Stimulated activated naive CD8-positive, alpha-beta T cell treated with anti-CD3 and anti-CD28 coated beads, Interleukin-15, Interleukin-2, amounts not matched to agents 100 ng/mL and 50 ng/mL, for 24 hours (primary cell): ENCODE results near the gene MLN.

ENCODE experiments used
- H3K27ac Mint-ChIP-seq: one replicate; pipeline ENCODE4 v1.8.0; 2021; ENCODE audit warnings: mild to moderate bottlenecking, mixed read lengths
- H3K27me3 Mint-ChIP-seq: one replicate; pipeline ENCODE4 v1.8.0; 2021; ENCODE audit warnings: mixed read lengths
- H3K36me3 Mint-ChIP-seq: one replicate; pipeline ENCODE4 v1.8.0; 2021; ENCODE audit warnings: low read depth, mixed read lengths
- H3K4me1 Mint-ChIP-seq: one replicate; pipeline ENCODE4 v1.8.0; 2021; ENCODE audit warnings: low read depth, mixed read lengths
- H3K4me3 Mint-ChIP-seq: one replicate; pipeline ENCODE4 v1.8.0; 2021; ENCODE audit warnings: mild to moderate bottlenecking, mixed read lengths
- H3K9me3 Mint-ChIP-seq: one replicate; pipeline ENCODE4 v1.8.0; 2021; ENCODE audit warnings: mixed read lengths

The MLN gene

DNA sequence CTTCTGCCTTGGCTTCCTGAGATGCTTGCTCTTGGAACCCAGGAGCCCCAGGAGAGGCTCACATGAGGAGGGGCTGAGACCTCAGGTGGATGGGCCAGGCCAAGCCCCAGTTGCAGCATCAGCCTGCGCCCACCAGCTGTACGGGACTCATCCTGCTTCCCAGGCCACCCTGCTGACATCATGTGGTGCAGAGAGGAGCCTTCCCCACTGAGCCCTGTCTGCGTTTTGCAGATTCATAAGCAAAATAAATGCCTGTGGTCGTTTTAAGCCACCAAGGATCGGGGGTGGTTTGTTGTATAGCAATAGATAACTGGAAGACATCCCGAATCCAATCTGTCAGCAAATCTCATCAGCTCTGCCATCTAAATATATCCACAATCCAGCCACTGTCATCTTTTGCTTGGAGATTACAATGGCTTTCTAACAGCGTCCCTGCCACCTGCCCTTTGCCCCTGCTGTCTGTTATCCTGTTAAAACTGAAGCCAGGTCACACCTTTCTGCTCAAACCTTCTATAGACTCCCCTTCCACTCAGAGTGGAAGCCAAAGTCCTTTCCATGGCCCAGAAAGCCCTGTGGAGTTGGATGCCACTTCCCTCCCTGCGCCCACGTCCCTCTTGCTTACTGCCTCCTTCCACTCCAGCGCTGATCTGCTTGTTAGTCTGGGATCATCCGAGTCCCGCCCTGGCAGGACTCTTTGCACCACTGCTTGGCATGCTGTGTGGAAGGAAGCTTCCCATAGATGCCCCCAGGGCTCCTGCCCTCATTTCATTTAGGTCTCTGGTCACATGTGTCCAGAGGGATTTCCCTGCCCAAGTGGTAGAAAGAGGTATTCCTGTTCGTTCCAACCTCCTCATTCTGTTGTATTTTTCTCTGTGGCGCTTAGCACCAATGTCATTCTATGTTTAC lies 24.0 kb upstream of the MLN start:
- Mint-ChIP-seq H3K4me3 (no peak overlapping the region), H3K27ac (no peak overlapping the region), H3K27me3 (peaks cover 8% of the 10 kb centered on the region), H3K4me1 (no peaks in the 10 kb centered on the region), H3K36me3 (no peaks in the 10 kb centered on the region), H3K9me3 (no peaks in the 10 kb centered on the region)

DNA sequence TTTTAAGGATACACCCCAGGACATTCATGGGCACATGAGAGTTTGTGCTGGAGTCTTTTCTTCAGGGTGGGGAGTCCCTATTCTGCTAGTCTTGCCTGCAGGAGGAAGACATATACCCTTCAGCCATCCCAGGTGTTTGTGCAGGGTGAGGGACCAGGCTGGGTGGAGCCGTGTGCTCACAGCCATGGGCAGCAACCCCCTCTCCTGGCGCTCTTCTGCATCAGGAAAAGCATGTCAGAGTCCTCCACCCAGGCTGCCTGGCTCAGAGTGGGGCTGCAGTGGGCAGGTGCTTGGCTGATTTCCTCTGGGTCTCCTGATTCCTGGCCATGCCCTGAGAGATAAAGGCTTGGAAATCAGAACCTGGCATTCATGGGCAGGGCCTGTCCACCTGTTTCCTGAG lies 22.7 kb upstream of the MLN start:
- Mint-ChIP-seq H3K27me3 (peaks cover 9% of the 10 kb centered on the region), H3K9me3 (no peaks in the 10 kb centered on the region), H3K27ac (no peak overlapping the region), H3K4me3 (no peak overlapping the region), H3K36me3 (no peaks in the 10 kb centered on the region), H3K4me1 (no peaks in the 10 kb centered on the region)

DNA sequence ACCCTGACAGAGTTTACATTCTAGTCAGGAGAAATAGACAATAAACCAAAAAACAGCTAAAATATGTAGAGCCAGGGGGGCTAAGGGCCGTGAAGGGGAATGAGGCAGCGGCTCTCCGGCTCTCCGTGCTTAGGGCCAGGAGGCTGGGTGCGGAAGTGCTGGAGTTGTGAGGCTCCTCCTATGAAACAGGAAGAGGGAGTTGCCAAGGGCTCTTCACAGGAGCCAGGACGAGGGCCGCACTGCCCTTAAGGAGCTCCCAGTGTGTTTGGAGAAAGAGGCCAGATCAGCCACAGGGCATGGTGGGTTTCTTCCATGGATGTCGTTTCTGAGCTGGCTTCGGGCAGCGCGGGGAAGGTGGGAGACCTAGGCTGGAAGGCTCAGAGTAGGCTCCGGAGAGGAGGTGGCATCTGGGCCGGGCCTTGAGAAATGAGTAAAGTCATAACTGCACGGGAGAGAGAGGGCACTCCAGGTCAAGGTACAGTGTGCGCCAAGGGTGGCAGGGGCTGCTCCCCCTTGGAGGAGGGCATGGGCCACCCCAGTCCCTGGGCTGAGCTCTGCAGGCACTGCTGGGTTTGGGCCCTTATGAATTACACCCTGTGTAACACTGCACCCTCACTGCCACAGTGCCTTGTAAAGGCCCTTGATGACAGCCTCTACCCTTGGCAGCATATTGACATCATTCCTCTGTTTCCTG lies 20.8 kb upstream of the MLN start:
- Mint-ChIP-seq H3K4me1 (no peaks in the 10 kb centered on the region), H3K27me3 (peaks cover 9% of the 10 kb centered on the region), H3K4me3 (no peak overlapping the region), H3K27ac (no peak overlapping the region), H3K36me3 (no peaks in the 10 kb centered on the region), H3K9me3 (no peaks in the 10 kb centered on the region)

DNA sequence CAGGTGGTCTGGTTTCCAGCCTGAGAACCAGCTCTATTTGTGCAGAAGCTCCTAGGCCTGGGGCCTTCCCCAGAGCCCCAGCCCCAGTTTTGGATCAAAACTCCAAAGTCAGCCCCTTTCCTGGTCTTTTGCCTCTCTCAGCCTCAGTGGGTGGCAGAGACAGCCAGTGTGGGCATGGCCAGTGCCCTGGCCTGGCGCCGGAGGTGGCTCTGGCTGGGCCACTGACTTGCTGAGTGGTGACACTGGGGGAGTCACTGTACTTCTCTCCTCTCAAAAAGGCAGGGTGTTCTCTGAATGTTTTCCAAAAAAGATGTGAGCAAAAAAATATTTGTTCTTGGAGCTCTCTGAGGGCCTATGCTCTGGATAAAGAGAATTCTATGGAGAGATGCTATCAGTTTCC lies 20.0 kb upstream of the MLN start:
- no peak overlapping the region for H3K4me3 Mint-ChIP-seq
- H3K9me3 Mint-ChIP-seq, result no peaks in the 10 kb centered on the region
- H3K36me3 Mint-ChIP-seq, result no peaks in the 10 kb centered on the region
- peaks cover 7% of the 10 kb centered on the region for H3K27me3 Mint-ChIP-seq
- H3K27ac Mint-ChIP-seq, result no peak overlapping the region
- no peaks in the 10 kb centered on the region for H3K4me1 Mint-ChIP-seq

DNA sequence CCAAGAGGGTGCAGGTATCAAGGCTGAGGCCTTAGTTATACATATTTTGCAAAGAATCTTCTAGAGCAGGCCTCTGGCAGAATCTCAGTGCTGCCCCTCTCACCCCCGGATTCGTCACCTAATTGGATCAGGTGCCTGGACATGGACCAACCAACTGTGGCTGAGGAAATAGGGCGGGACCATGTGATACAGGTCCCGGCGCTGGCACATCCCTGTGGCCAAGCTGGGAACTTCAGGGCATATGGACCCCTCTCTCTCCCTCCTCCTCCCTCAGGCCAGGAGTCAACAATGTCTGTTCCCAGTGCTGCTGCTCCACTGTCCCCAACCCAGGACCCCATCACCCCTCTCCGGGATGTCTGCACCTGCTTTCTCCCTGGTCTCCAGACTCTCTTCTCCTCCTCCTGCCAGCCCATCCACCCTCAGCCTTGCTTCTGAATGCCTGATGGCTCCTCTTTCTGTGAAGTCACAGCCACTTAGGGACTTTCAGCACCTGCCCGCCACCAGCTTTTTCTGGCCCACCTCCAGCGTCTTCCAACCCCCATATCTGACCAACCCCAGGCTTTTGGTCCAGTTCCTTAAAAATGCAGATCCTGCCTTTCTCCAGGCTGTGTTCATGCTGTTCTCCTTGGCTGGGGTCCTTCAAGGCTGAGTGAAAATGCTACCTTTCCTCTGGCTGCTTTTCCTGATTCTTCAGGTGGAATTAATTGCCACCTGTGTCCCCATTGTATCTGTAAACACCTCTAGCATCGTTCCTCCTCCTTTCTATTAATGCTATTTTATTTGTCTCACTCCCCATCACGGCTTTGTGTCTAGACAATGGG lies 19.0 kb upstream of the MLN start:
- Mint-ChIP-seq H3K4me1 (no peaks in the 10 kb centered on the region), H3K4me3 (no peak overlapping the region), H3K36me3 (no peaks in the 10 kb centered on the region), H3K27ac (no peak overlapping the region), H3K27me3 (peaks cover 5% of the 10 kb centered on the region), H3K9me3 (no peaks in the 10 kb centered on the region)

DNA sequence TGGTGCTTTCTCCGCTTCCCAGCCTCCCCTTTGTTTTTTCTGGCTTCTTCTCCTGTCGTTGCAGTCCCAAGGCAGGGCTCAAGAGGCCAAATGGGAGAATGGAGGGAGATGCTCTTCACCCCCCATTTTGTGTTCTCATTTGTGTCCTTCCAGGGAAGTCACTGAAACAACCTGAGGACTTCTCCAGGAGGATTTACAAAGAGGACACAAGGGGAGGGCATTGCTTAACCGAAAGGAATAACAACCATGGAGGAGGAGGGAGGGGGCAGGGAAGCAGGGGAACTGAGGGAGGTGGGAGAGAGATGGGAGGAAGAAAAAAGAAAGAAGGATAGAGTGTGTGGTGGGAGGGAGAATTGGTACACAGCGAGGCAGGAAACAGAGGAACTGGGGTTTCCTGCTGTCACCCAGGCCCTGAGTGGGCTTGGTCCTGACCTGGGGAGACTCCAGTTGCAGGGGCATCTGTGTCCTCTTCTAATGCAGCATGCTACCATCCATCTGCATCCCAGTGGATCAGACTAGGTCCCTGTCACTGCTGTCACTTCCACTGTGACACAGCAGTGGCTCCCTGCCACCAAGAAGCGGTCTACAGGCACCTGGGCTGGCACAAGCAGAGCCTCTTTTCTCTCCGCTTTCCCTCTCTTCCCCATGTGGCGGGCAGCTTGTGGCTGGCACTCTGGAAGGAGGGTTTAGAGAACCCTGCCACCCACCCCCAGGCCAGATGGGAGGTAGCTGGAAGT lies 17.1 kb upstream of the MLN start:
- H3K36me3 Mint-ChIP-seq, result no peaks in the 10 kb centered on the region
- no peak overlapping the region for H3K4me3 Mint-ChIP-seq
- H3K27me3 Mint-ChIP-seq, result peaks cover 8% of the 10 kb centered on the region
- no peaks in the 10 kb centered on the region for H3K9me3 Mint-ChIP-seq
- no peak overlapping the region for H3K27ac Mint-ChIP-seq
- no peaks in the 10 kb centered on the region for H3K4me1 Mint-ChIP-seq

DNA sequence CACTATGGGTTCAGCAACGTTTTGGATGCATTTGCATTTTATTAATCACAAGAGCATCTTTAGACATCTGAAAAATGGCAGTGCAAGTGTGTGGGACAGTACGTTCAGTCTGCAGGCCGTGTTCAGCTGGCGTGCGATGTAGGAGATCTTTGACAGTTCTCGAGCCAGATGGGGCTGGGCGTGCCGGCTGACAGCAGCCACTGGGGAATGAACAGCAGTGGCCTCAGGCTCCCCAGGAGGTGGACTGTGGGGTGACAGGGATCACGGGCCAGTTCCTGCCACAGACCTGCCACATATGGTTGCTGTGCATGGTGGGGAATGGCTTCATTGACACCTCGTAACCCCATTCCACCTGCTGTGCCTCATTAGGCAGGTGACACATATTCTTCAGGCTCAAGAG lies 16.4 kb upstream of the MLN start:
- H3K4me1 Mint-ChIP-seq, result no peaks in the 10 kb centered on the region
- H3K9me3 Mint-ChIP-seq, result no peaks in the 10 kb centered on the region
- no peaks in the 10 kb centered on the region for H3K36me3 Mint-ChIP-seq
- no peak overlapping the region for H3K27ac Mint-ChIP-seq
- H3K27me3 Mint-ChIP-seq, result peaks cover 15% of the 10 kb centered on the region
- H3K4me3 Mint-ChIP-seq, result no peak overlapping the region

DNA sequence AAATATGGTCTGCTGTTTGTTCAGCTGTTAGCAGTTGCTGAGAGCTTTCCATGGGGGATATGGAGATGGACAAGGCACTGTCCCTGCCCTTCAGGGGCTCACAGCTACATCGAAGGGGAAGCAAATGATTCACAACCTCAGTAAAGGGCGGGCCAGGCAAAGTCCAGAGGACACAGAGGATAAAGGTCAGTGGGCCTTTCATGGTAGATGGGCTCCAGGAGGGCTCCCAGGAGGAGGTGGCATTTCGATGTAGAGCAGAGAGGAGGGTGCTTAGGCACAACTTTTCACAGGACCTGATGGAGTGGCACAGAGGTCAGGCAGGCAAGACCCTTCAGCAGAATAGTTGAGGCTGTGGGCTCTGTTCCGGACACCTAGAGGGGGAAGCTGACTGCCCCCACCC lies 15.2 kb upstream of the MLN start:
- Mint-ChIP-seq H3K4me1 (no peaks in the 10 kb centered on the region), H3K36me3 (no peaks in the 10 kb centered on the region), H3K9me3 (no peaks in the 10 kb centered on the region), H3K27me3 (peaks cover 17% of the 10 kb centered on the region), H3K4me3 (no peak overlapping the region), H3K27ac (no peak overlapping the region)

DNA sequence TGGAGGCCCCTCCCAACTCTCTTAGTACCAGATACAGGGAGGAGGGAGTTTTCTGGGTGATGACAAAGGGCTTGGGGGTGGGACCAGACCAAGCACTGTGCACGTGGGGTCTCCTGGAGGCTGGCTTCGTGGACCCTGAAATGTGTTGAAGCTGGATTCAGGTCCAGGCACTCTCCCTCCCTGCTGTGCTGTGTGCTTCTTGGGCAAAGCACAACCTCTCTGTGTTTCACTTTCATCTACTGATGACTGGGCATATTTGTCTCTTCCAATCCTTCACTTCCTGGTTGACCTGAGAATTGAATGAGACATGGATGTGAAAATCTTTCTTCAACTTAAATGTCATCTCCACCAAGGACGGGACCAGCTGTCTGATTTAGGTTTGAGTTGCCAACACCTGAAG lies 14.5 kb upstream of the MLN start:
- no peaks in the 10 kb centered on the region for H3K4me1 Mint-ChIP-seq
- H3K9me3 Mint-ChIP-seq, result no peaks in the 10 kb centered on the region
- no peaks in the 10 kb centered on the region for H3K36me3 Mint-ChIP-seq
- H3K27ac Mint-ChIP-seq, result no peak overlapping the region
- H3K4me3 Mint-ChIP-seq, result no peak overlapping the region
- peaks cover 20% of the 10 kb centered on the region for H3K27me3 Mint-ChIP-seq

DNA sequence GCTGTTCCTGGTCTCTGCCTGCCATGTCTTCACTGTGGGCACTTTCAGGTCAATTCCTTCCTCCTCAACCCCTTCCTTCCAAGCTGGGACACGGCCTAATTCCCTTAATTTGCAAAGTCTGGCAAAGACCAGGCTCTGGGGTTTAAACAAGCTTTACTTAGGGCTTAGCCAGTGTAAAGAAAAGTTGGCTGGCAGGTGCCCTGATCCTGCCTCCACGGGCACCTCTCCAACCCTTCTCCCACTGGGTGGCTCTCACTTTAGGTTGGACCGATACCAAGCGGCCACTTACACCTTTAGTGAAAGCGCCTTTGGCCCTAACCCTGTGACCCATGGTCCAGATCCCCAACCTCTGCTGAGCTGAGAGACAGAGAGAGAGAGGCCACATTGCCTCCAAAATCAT lies 13.7 kb upstream of the MLN start:
- Mint-ChIP-seq H3K9me3 (no peaks in the 10 kb centered on the region), H3K27me3 (peaks cover 18% of the 10 kb centered on the region), H3K4me3 (no peak overlapping the region), H3K27ac (no peak overlapping the region), H3K4me1 (no peaks in the 10 kb centered on the region), H3K36me3 (no peaks in the 10 kb centered on the region)

DNA sequence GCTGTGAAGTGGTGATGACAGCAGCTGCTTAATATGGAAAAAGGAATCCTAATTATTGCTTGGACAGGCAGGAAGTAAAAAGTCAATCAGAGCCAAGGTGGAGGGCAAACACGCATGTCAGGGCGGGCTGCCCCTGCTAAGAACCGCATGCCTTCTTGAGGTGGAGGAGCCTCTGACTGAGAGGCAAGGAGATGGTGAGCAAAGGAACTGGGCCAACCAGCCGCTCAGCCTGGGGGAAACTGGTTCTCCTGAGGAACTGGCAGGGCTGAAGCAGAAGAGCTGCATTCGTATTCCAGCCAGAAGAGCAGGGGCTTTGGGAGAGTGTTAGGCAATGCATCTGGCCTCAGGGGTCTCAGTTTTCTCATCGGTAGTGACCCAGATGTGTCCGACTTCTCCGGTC lies 13.1 kb upstream of the MLN start:
- H3K4me3 Mint-ChIP-seq, result no peak overlapping the region
- peaks cover 21% of the 10 kb centered on the region for H3K27me3 Mint-ChIP-seq
- no peak overlapping the region for H3K27ac Mint-ChIP-seq
- H3K9me3 Mint-ChIP-seq, result no peaks in the 10 kb centered on the region
- no peaks in the 10 kb centered on the region for H3K4me1 Mint-ChIP-seq
- no peaks in the 10 kb centered on the region for H3K36me3 Mint-ChIP-seq

DNA sequence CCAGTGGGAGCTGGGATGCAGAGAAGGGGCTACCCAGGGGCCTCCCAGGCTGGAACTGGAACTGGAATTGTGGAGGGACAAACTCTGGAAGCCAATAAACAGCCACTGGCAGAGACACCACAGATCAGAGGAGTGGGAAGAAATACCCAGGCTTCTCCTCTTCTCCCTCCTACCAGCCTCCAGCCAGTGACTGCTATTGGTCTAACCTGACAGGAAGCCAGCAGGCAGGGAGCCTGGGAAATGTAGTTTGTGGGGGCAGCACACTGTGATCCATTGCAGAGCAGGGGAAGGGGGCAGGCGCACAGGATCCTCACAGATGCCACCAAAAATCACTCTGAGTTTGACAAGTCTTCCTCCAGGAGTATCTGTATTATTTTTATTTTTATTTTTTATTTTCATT lies 12.1 kb upstream of the MLN start:
- Mint-ChIP-seq H3K9me3 (no peaks in the 10 kb centered on the region), H3K4me3 (no peak overlapping the region), H3K27ac (no peak overlapping the region), H3K4me1 (no peaks in the 10 kb centered on the region), H3K36me3 (no peaks in the 10 kb centered on the region), H3K27me3 (peaks cover 30% of the 10 kb centered on the region)

DNA sequence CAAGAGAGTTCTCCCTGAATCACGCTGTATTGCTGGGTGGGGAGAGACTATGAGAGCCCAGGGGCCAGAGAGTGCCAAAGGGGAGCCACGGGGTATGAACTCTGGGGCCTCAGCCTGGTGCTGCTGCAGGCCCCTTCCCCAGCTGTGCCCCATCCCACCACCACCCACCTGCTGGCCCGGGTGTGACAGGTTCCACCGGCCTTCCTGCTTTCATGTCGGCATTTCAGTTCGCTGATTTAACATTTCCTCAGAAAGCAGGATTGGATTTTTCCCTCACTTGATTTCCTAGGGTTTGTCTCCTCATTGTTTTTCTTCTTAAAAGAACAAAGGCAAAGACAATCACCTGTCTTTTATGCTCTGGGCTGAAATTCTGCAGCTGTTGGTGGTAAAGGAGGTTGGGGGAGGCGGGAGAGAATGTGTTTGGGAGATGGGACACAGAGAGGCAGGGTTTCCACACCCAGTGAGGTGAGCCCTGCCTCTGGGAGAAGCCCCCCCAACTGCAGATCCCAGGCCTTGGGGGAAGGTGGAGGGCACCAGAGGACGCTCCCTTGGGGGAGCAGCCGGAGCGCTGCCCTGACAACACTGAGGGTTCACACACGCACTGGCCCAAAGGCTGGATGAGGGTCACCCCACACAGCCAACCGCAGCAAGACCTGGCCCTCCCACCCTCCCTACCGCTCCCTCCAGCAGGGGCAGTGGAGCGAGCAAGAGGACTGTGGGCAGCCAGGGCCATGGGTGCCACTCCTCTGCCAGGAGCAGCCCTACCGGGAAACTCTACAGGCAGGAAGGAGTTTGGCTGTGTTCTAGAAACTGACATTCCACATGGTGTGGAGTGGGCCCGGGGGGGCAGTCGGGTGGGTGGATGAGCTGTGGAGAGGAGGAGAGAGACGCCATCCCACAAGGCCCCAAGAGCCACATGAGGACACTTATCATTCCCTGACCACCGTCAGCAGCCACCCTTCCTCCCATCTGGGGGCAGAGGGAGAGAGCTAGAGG lies 10.5 kb upstream of the MLN start:
- Mint-ChIP-seq H3K4me1 (peaks cover 1% of the 10 kb centered on the region), H3K27me3 (peaks cover 38% of the 10 kb centered on the region), H3K4me3 (no peak overlapping the region), H3K9me3 (no peaks in the 10 kb centered on the region), H3K36me3 (no peaks in the 10 kb centered on the region), H3K27ac (no peak overlapping the region)
